ENCODE data around the gene VIPAS39.

DNA sequence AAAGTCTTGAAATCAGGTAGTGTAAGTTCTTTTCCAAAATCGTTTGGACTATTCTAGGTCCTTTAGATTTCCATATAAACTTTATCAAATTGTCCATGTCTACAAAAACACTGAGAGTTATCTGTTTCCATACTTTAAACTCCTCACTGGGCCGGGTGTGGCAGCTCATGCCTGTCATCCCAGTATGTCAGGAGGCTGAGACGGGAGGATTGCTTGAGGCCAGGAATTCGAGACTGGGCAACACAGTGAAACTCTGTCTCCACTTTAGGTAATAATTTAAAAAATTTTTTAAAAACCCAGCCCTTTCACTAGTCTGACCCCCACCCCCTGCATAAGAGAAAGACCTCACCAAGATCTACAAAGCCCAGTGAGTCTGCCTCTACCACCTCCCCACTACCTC is 47.6 kb upstream of the VIPAS39 start:
- TF ChIP-seq, protein P1, sequence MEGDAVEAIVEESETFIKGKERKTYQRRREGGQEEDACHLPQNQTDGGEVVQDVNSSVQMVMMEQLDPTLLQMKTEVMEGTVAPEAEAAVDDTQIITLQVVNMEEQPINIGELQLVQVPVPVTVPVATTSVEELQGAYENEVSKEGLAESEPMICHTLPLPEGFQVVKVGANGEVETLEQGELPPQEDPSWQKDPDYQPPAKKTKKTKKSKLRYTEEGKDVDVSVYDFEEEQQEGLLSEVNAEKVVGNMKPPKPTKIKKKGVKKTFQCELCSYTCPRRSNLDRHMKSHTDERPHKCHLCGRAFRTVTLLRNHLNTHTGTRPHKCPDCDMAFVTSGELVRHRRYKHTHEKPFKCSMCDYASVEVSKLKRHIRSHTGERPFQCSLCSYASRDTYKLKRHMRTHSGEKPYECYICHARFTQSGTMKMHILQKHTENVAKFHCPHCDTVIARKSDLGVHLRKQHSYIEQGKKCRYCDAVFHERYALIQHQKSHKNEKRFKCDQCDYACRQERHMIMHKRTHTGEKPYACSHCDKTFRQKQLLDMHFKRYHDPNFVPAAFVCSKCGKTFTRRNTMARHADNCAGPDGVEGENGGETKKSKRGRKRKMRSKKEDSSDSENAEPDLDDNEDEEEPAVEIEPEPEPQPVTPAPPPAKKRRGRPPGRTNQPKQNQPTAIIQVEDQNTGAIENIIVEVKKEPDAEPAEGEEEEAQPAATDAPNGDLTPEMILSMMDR (IDR thresholded peaks at IDR 0.05), result no peak
- no peak for TF ChIP-seq POLR2A (IDR thresholded peaks at IDR 0.05)

Data from body of pancreas (tissue), 4 donors.